Pons (tissue), 1 donor: ENCODE results near the gene LDLRAD4.

Experiments used
- DNase-seq: peaks from one replicate; pipeline ENCODE4 v3.0.0-alpha.2; 2016; ENCODE audit warnings: low spot score

LDLRAD4 gene

DNA sequence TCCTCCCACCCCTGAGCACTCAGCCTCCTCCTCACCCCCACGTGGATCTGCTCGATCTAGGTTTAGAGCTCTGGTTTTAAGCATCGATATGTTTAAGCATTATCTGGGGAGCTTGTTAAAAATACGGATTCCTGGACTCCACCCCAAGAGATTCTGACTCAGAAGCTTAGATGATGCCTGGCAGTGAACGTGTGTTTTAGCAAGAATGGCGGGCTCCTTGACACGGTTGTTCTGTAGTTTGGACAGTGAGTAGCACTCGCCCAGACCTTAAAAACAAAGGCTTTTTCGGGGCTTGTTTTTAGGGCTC lies 47.3 kb downstream of the LDLRAD4 start:
- no peak for DNase-seq

DNA sequence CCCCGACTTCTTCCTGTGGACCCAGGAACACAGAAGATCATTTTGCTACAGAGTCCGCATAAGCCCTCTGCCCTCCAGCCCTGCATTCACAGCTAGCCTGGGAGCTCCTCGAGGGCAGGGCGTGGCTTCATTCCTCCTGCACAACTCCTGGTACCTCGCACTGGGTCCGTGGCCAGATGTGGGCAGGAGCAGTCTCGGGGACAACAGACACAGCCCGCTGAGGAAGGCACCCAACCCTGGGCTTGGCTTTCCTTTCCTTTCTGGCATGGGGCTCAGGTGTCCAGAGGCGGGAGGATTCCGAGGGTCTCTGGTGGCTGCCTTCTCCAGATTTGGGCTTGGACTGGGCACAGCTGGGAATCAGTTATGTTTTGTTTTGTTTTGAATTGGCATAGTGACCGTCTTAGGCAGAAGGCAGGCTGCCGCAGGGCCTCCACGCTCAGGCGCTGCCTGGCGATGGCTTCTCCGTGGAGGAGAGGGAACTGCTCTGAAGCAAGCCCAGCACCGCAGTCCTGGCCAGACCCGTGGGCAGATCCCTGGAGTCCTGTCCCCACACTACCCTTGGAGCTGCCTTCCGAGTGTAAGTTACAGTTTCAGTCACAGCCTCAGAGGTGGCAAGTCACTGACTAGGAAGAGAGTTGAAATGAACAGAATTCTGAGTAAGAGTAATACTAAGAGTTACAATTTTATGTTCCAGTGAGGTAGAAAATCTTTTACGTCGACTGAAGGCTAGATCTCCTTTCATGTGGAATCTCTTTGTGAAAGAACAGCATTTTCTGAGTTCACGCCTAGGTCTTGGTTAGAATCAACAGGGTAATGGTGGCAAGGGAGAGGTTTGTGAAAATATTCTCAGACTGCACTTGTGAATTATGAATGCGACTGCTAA lies 47.9 kb downstream of the LDLRAD4 start:
- no peak for DNase-seq

DNA sequence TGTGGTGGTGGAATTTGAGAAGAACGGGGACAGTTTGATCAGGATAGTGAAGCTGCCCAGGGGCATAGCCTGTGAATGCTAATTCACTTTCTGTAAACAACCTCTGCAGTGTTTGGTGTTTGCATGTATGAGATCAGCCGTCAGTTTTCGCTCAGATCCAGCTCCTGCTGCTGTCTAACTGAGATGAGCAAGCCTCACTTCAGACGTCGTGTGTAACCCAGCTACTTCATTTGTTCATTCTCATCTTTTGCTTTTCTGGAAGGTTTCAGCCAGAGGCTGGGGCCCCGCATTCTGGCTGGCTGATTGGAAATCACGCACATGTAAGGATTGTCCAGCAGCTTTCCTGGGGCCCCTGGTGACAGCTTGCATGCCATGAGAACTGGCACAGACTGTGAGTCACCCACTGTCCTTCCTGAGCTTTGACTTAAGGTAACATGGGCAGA lies 48.9 kb downstream of the LDLRAD4 start:
- no peak for DNase-seq

DNA sequence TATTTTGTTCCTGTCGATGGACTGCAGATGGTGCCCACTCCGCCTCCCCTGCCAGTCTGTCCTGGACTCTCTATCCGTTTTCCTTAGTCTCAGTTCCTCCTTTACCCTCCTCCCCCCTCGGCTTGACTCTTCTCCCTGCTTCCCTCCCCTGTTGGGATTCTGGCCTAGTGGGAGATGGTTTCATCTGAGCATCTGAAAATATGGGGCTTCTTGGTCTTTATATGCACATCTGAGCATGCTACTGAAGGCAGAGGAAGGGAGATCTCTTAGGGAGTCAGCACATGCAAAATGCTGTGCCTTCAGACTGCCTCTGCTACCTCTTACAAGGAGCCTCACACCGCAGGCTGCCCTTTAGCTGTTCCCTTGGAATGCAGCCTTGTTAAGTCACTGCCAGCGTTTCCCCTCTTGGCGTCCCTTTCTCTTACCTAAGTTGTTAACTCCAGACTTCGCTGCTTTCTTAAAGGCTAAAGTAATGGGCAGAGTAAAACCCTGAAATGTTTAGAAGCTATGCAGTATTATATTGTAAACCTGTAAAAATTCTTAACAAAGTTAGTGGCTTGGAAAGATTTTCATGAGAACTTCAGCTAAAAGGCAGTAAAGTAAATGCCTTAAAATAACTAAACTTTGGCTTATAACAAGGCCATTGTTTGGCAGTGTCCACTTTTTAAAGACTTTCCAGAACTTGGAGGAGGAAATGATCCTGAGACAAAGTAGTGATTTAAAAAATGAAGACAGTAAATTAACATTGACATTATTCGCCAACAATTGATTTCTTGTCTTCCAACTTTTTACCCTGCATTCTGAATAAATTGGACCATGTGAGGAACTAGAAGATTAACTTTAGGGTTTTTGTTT lies 49.8 kb downstream of the LDLRAD4 start:
- peak; percentile 41 for DNase-seq

DNA sequence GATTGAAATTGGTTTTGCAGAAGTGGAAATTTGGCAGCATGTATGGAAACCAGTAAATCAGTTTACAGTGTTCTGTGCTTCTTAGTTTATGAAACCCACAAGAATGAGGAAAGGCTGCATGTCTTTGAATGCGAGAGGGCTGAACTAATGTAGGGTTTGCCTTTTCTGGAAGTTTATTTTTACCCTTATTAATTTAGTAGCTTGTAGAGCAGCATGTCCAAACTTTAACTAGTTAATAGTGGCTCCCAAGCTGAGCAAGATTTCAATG lies 50.4 kb downstream of the LDLRAD4 start:
- no peak for DNase-seq

DNA sequence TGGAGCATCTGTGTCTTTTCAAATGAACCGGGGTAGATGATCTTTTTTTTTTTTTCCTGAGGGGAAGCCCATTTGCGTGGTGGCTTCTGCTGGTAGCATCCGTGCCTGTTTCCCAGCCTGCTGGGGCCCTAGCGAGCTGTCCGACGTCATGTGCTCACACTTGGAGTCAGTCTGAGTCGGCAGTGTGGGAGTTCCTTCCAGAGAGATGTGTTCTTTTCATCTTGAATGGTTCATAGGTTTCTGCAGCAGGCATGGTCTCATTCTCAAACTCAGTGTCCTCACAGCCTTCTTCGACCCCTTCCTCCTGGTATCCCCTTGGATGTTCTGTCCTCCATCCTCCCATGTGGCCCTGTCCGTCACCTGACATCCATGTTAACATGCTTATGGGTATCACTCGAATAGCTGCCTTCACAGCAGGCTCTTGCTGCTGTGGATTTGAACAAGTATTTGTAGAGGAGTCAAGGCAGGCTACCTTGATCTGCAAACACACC lies 51.0 kb downstream of the LDLRAD4 start:
- peak; percentile 48 for DNase-seq

DNA sequence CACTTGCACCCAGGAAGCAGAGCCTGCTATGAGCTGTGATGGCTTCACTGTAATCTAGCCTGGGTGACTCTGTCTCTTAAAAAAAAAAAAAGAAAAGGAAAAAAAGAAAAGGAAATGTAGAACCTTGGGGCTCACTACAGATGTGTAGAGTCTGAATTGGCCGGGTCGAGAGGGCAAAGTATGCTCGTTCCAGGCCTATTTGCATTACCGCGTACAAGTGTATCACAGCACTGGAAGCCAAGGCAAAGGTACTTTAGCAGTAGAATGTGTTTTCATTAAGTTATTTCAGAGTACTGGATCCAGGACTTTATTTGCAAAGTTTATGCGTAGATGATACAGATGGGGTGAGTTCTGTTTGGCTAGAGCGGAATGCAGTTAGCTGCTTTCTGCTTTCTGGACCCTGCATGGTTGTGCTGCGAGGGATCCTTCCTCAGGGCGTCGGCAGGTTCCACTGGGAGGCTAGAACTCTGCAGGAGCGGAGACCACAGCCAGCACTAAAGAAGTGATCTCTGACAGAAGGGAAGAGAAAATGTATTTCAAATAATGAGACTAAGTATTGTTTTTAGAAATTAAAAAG lies 51.8 kb downstream of the LDLRAD4 start:
- no peak for DNase-seq

DNA sequence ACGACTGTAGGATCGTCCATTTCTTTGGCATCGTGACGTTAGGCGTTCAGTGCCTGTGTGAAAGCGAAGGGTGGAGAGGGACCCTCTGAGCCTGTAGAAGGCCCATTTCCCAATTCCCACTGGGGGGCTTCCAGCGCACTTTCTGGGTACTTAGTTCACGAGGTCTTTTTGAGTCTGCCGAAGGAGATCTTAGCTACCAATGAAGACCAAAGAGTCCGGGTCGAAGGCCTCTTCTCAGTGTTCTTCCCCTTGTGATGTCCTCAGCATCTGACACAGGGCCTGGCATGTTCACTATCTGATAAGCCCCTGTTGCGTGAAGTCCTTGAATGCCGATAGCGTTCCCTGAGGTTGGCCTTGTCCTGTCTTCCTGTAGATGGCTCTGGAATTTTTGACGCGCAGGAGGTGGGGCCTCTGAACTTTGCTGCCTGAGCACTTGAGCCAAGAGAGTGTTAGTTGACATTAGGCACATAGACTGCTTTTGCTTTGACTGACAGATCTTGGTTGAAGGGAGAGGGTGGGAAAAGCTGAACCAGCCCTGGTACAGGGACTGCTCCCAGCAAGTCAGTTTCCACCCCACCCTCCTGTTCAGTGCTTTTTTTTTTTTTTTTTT lies 52.8 kb downstream of the LDLRAD4 start:
- DNase-seq = no peak

DNA sequence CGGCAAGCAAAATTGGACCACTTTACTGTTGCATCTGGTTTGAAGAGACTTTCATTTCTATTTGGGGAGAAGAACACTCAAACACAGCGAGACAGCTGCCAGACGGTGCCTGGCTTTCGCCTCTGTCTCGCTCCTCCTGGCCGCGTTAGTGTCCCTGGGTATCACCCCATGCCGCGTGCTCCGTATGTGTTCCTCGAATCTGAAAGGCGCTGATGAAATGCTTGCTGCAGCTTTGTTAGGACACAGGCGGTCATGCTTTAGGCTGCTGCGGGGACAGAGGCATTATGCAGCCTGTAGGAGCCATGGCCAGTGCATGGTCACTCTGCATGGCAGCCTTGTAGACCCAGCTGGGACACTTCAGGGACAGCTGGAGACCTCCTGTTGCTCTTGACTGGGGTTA lies 53.9 kb downstream of the LDLRAD4 start:
- DNase-seq = no peak

DNA sequence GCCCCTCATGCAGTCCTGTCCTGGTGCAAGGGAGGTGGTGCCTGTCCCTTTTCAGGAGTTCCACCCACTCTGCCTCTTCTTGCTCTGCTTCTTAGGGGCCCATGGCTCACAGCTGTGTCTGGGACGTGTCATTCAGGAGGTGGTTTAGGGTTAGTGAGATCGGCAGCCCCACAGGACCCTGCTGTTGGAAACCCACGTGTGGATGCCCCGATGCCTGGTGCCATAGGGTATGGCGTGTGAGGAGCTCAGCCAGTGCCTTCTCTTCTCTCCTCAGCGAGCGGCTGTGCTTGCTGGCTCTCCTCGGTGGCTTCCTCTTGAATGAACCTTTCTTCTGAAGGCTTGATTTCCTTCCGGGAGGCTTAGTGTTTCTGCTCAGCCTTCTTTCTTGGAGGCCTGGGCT lies 55.2 kb downstream of the LDLRAD4 start:
- no peak for DNase-seq

DNA sequence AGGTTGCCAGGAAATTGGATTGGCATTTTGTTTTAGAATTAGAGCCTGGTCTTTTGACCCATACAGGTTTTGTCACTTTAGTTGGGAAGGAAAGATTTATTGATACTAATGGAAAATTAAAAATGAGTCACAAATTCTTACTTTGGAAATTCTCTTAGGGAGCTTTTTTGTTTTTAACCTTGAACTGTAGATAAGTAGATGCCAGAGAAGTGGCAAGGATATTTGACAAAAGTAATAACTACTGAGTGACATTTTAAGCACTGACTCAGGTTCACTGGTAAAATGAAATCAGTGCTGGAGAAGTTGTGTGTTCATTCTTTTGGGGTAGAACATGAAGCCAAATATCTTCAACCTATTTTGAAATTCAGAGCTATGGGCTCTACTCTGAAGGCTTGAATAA lies 56.5 kb downstream of the LDLRAD4 start:
- DNase-seq = no peak

DNA sequence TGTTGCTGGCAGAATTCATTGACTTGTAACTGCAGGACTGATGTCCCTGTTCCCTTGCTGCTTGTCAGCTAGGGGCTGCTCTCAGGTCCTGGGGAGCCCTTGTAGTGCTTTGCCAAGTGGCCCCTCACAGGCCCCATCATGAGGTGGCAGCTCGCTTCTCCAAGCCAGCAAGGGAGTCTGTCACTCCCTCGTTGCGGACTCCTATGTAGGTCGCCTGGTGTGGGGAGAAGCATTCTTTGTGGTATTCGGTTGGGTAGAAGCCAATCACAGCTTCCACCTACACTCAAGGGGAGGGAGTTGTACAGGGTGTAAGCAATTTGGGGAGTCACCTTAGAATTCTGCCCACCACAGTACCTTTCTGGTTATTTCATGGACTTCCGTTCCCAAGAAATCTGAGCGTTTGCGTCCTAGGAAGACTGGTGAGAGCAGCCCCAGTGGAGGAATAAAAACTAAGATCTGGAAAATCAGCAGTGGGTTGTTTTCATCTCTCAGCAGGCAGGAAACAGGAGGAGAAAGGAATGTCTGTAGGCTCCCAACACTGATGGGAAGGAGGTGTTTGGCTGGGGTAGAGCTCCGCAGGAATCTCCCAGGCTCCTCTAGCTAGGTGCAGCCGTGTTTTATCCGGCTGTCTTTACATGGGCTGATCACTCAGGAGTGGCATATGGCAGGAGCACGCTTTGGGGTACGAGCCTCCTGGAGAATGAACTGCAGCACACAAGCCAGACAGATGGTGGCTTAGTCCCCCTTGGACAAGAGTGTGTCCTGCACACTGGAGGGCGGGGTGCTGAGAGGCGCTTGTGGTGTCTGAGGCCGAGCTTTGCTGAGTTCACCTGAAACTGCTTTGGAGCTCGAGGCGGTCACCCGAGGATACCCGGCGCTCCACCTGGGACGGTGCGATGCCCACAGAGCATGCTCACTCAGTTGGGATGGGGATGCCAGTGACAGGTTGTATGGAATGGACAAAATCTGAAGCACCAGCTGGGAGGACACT lies 58.3 kb downstream of the LDLRAD4 start:
- no peak for DNase-seq

DNA sequence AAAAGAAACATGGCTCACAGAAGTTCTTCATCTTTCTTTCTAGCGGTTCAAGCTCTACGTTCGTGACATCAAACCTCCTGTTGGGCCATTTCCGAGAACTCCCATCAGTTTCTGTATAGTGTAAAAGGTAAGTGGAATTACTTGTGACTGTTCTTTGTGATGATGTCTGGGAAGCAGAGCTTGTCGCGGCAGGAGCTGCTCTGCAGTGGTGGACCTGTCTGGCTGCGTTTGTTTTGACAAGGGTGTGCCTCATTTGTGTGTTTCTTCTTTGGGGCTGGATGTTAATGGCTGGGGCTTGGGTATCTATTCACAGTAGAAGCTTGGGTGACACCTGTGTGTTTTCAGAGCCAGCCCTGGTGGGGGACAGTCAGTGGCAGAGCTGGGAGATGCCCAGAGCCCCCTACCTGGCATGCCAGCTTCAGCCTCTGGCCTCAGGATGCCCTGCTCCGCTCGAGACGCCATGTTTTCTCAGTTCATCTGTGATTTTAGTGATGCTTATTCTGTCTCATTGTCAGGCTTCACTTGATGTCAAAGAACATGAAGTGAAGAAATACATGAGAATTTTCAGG lies 59.6 kb downstream of the LDLRAD4 start:
- DNase-seq = no peak

DNA sequence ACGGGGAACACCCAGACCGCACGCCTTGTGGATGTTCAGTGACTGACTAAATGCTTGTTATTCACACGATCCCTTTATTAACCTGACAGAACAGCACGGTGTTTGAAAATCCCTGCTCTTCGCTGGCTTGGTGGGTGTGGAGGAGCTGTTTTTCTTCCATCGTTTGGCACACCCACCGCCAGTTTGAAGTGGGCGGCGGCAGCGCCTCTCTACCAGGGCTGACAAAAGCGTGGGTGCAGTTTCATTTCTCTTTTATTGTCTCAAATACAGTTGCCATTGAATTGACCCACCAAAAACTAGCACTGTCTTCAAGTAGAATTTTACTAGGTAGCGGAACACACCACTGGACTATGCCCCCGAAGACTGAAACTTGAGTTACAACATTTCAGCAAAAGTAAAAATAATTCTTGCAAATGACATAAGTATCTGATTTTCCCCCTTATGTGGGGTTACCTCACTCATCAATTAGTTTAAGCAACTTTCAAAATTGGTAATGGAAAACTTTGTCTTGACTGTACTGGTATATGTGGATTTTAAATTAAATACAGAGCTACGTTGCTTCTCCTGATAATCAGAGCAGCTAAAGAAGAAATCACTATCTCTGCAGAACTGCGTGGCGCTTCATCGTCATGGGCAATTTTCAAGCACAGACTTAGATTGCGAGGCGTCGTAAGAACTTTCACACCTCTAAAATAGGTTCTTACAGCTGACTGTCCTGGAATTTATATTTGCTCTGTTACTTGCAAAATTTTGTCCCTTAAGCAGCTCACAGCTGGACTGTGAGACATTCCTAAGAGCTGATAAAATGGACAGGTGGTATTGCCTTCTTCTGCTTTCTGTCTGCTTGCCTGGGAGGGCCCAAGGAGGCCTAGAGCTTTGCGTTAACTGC lies 60.9 kb downstream of the LDLRAD4 start:
- no peak for DNase-seq

DNA sequence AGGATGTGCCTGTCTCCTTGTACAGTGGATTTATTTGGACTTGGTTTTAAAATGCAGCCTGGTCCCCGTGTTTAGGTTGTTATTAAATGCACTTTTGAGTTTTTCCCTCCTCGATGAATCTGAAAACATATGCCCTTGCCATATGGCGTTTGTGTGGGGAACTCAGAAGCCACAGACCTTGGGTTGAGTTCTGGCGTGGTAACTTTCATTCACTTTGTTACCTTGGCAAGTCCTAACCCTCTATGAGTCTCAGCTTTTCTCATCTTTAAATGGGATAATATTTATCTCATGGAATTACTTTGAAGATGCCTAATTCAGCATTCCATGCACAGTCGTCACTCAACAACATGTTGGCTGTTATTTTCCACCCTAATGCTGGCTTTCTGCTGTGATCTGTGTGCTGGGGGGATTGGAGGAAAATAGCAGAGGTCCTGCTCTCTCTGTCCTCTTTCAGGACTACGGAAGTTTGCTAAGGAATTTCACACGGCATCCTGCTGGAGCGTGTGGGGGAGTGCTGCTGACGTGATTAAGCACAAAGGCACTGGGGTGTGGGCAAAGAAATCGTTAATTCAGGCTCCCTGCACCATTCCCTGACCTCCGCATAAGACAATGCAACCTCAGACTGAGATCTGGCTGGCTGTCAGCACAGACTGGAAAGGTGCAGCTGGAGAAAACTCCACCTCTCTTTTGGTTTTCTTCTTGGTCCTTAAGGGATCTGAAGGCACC lies 61.7 kb downstream of the LDLRAD4 start:
- DNase-seq = no peak

DNA sequence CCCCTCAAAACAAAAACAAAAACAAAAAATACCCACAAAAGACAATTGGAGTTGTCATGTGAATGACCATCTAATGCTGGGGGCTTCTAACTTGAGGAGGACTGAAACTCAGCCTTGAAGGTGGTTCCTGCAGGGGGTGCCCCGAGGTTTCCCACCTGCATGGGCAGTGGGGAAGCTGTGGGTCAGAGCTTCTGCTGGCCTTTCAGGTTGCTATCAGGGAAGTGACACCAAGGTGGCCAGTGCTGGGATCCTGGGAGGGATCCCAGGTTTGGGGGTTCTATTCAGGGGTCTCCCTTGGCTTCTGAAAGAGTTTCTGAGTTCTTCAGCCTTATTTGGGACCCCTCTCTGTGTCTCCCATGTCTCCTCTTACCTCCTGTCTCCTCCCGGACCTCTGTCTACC lies 62.8 kb downstream of the LDLRAD4 start:
- no peak for DNase-seq

DNA sequence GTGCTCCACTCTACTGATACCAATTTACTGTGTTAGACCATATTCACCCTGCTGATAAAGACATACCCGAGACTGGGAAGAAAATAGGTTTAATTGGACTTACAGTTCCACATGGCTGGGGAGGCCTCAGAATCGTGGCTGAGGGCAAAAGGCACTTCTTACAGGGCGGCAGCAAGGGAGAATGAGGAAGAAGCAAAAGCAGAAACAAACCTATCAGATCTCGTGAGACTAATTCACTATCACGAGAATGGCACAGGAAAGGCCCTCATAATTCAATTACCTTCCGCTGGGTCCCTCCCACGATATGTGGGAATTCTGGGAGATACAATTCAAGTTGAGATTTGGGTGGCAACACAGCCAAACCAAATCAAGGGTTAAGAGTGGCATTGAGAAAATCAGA lies 65.2 kb downstream of the LDLRAD4 start:
- no peak for DNase-seq

DNA sequence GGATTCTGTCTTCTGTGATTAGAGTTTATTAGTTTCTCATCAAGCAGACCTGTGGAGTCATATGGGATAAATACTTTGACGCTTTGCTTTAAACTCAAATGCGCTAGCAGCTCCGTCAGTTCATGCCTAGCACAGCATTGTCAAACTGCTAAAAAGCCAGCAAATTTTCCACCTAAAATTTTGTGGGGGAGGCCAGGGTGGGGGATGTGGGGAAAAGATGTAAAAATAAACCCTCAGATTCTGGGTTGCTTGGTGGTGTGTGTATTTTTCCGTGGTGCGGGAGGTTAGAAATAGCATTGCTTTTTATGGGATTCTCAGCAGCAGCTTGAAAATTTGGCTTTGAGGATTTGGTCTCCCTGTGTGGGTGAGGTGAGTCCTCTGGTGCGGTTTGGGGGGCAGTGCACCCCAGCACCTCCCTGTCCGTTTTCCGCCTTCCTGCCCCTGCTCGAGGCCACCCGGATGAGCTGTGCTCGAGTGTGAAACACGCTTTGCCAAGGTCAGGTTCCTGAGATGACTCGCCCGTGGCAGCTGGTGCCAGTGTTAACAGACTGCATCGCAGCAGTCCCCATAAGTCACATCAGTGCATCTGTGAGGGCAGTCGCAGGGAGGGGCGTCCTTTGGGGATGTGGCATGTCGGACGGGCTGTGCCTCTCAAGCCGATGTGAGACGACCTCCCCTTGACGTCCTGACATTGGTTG lies 65.9 kb downstream of the LDLRAD4 start:
- no peak for DNase-seq

DNA sequence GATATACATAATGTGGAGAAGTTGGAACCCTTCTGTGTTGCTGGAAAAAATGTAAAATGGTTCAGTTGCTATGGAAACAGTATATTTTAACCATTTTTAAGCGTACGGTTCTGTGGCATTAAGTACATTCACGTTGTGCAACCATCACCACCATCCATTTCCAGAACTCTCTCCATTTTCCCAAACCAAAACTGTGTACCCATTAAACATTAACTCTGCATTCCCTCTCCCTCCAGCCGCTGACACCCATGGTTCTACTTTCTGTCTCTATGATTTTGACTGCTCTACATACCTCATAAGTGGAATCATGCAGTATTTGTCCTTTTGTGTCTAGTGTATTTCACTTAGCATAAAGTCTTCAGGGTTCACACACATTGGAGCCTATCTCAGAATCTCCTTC lies 67.3 kb downstream of the LDLRAD4 start:
- DNase-seq = no peak
